ENCODE results near the gene STK32B.

- no peak for TF ChIP-seq POLR2A (IDR thresholded peaks at IDR 0.05)
- no peak for TF ChIP-seq CTCF (IDR thresholded peaks at IDR 0.05)
Observed at GRCh38 chr4:5379895-5380294, 328.6 kb downstream of the STK32B start.
